Activated CD4-positive, alpha-beta T cell treated with anti-CD3 and anti-CD28 coated beads for 1 hour (primary cell): ENCODE measurements around the gene TP53TG3D.
"Not testable (repeated sequence)": the region's sequence is repeated elsewhere in the genome, so short reads cannot be mapped to it uniquely, and the experiment has no call there.

Experiments used
- DNase-seq: peaks from one replicate; pipeline ENCODE4 v3.0.0-alpha.2; 2020

The TP53TG3D gene

GRCh38 chr16:32252986-32253385, at the start of gene TP53TG3D:
TSS of gene TP53TG3D (plus strand) at chr16:32253286. CDS start at chr16:32253354, 68 bp downstream.
- DNase-seq, result not testable (repeated sequence)

- peak; percentile 32 for DNase-seq
Measured at GRCh38 chr16:32253507-32253906, 421 bp downstream of the TP53TG3D start.

GRCh38 chr16:32261526-32261925, 8.4 kb downstream of the TP53TG3D start:
- DNase-seq, result not testable (repeated sequence)

- not testable (repeated sequence) for DNase-seq
Measured at GRCh38 chr16:32263552-32263951, 10.5 kb downstream of the TP53TG3D start.

GRCh38 chr16:32281910-32282309, 28.8 kb downstream of the TP53TG3D start:
- DNase-seq, result not testable (repeated sequence)

GRCh38 chr16:32283024-32283423, 29.9 kb downstream of the TP53TG3D start:
- not testable (repeated sequence) for DNase-seq

GRCh38 chr16:32283917-32284495, 30.9 kb downstream of the TP53TG3D start:
- not testable (repeated sequence) for DNase-seq

- DNase-seq, result not testable (repeated sequence)
Measured at GRCh38 chr16:32284800-32285796, 32.0 kb downstream of the TP53TG3D start.

GRCh38 chr16:32286193-32286592, 33.1 kb downstream of the TP53TG3D start:
- not testable (repeated sequence) for DNase-seq

- DNase-seq, result not testable (repeated sequence)
Measured at GRCh38 chr16:32287743-32288142, 34.7 kb downstream of the TP53TG3D start.

GRCh38 chr16:32289197-32289596, 36.1 kb downstream of the TP53TG3D start:
- not testable (repeated sequence) for DNase-seq

- not testable (repeated sequence) for DNase-seq
Measured at GRCh38 chr16:32302776-32303175, 49.7 kb downstream of the TP53TG3D start.
